ENCODE measurements around the gene UGT1A3. TPM values are rescaled to one million over a fixed set of nuclear protein-coding genes. Genes with fewer than 3 reads are reported as not detected.

UGT1A3 gene
- total and polyA plus RNA-seq, 10 of the 15 experiments (the other 5 are each of a cell fraction or from before 2014, with no cell fraction given), result not detected

GRCh38 chr2:233822101-233822771, 93.4 kb downstream of the UGT1A3 start (continued):
- TF ChIP-seq SKIL (IDR thresholded peaks at IDR 0.05; ENCODE audit: low read depth, poor library complexity, severe bottlenecking), result no peak
- no peak for TF ChIP-seq CUX1 (IDR thresholded peaks at IDR 0.05; ENCODE audit: insufficient replicate concordance, low read depth, low read length)
- TF ChIP-seq SMC3 (IDR thresholded peaks at IDR 0.05; ENCODE audit: borderline replicate concordance, low read length), result no peak
- no peak for TF ChIP-seq GABPA (IDR thresholded peaks at IDR 0.05; ENCODE audit: low read depth)
- TF ChIP-seq ZBTB33 (IDR thresholded peaks at IDR 0.05), result no peak
- no peak for TF ChIP-seq KDM1A (IDR thresholded peaks at IDR 0.05; ENCODE audit: borderline replicate concordance)
- TF ChIP-seq SREBF2 (IDR thresholded peaks at IDR 0.05; ENCODE audit: low read length), result no peak
- no peak for TF ChIP-seq STAT1 (conservative IDR thresholded peaks at IDR 0.05)

Other genes starting within 250 kb of the UGT1A3 start
Only the 7 nearest of the 12 such genes appear.
- not detected in 2 replicates for gene UGT1A9, start 57.1 kb upstream of the UGT1A3 start, total RNA-seq (2014; rRNA removed)
- not detected in 2 replicates for gene UGT1A9, start 57.1 kb upstream of the UGT1A3 start, total RNA-seq (2014; rRNA removed; fragmentation: Illumina TruSeq; extraction: Trizol)
- gene UGT1A9, start 57.1 kb upstream of the UGT1A3 start, total RNA-seq (2021), result not detected in 2 replicates
- gene UGT1A9, start 57.1 kb upstream of the UGT1A3 start, polyA plus RNA-seq (2011; rRNA removed), result not detected in 2 replicates
- not detected in 2 replicates for gene UGT1A9, start 57.1 kb upstream of the UGT1A3 start, polyA plus RNA-seq (2014; fragmentation: Illumina TruSeq; extraction: Trizol)
- not detected for gene UGT1A9, start 57.1 kb upstream of the UGT1A3 start, polyA plus RNA-seq (2014; fragmentation: Nextera tagmentation; extraction: Ambion mirVana)
- not detected in 2 replicates for gene UGT1A9, start 57.1 kb upstream of the UGT1A3 start, polyA plus RNA-seq (2014; rRNA removed)
- under 1 TPM in 1 of 2 experiments, not detected in 1; 0.07 TPM for gene UGT1A9, start 57.1 kb upstream of the UGT1A3 start, polyA plus RNA-seq (2016; fragmentation: Nextera tagmentation; extraction: Ambion mirVana)
- not detected in 2 replicates for gene UGT1A7, start 47.1 kb upstream of the UGT1A3 start, total RNA-seq (2014; rRNA removed)
- gene UGT1A7, start 47.1 kb upstream of the UGT1A3 start, total RNA-seq (2014; rRNA removed; fragmentation: Illumina TruSeq; extraction: Trizol), result not detected in 2 replicates
- gene UGT1A7, start 47.1 kb upstream of the UGT1A3 start, total RNA-seq (2021), result not detected in 2 replicates
- gene UGT1A7, start 47.1 kb upstream of the UGT1A3 start, polyA plus RNA-seq (2011; rRNA removed), result not detected in 2 replicates
- gene UGT1A7, start 47.1 kb upstream of the UGT1A3 start, polyA plus RNA-seq (2014; fragmentation: Illumina TruSeq; extraction: Trizol), result not detected in 2 replicates
- not detected for gene UGT1A7, start 47.1 kb upstream of the UGT1A3 start, polyA plus RNA-seq (2014; fragmentation: Nextera tagmentation; extraction: Ambion mirVana)
- not detected in 2 replicates for gene UGT1A7, start 47.1 kb upstream of the UGT1A3 start, polyA plus RNA-seq (2014; rRNA removed)
- not detected for gene UGT1A7, start 47.1 kb upstream of the UGT1A3 start, polyA plus RNA-seq (2016; fragmentation: Nextera tagmentation; extraction: Ambion mirVana)
- not detected in 2 replicates for gene UGT1A6, start 36.2 kb upstream of the UGT1A3 start, total RNA-seq (2014; rRNA removed)
- not detected in 2 replicates for gene UGT1A6, start 36.2 kb upstream of the UGT1A3 start, total RNA-seq (2014; rRNA removed; fragmentation: Illumina TruSeq; extraction: Trizol)
- gene UGT1A6, start 36.2 kb upstream of the UGT1A3 start, total RNA-seq (2021), result not detected in 2 replicates
- gene UGT1A6, start 36.2 kb upstream of the UGT1A3 start, polyA plus RNA-seq (2011; rRNA removed), result not detected in 2 replicates
- gene UGT1A6, start 36.2 kb upstream of the UGT1A3 start, polyA plus RNA-seq (2014; fragmentation: Illumina TruSeq; extraction: Trizol), result not detected in 2 replicates
- gene UGT1A6, start 36.2 kb upstream of the UGT1A3 start, polyA plus RNA-seq (2014; fragmentation: Nextera tagmentation; extraction: Ambion mirVana), result not detected
- not detected in 2 replicates for gene UGT1A6, start 36.2 kb upstream of the UGT1A3 start, polyA plus RNA-seq (2014; rRNA removed)
- gene UGT1A6, start 36.2 kb upstream of the UGT1A3 start, polyA plus RNA-seq (2016; fragmentation: Nextera tagmentation; extraction: Ambion mirVana), result not detected
- gene UGT1A5, start 16.1 kb upstream of the UGT1A3 start, total RNA-seq (2014; rRNA removed), result not detected in 2 replicates
- gene UGT1A5, start 16.1 kb upstream of the UGT1A3 start, total RNA-seq (2014; rRNA removed; fragmentation: Illumina TruSeq; extraction: Trizol), result not detected in 2 replicates
- gene UGT1A5, start 16.1 kb upstream of the UGT1A3 start, total RNA-seq (2021), result not detected in 2 replicates
- not detected in 2 replicates for gene UGT1A5, start 16.1 kb upstream of the UGT1A3 start, polyA plus RNA-seq (2011; rRNA removed)
- not detected in 2 replicates for gene UGT1A5, start 16.1 kb upstream of the UGT1A3 start, polyA plus RNA-seq (2014; fragmentation: Illumina TruSeq; extraction: Trizol)
- gene UGT1A5, start 16.1 kb upstream of the UGT1A3 start, polyA plus RNA-seq (2014; fragmentation: Nextera tagmentation; extraction: Ambion mirVana), result not detected
- not detected in 2 replicates for gene UGT1A5, start 16.1 kb upstream of the UGT1A3 start, polyA plus RNA-seq (2014; rRNA removed)
- gene UGT1A5, start 16.1 kb upstream of the UGT1A3 start, polyA plus RNA-seq (2016; fragmentation: Nextera tagmentation; extraction: Ambion mirVana), result not detected
- not detected in 2 replicates for gene UGT1A4, start 10.3 kb upstream of the UGT1A3 start, total RNA-seq (2014; rRNA removed)
- not detected in 2 replicates for gene UGT1A4, start 10.3 kb upstream of the UGT1A3 start, total RNA-seq (2014; rRNA removed; fragmentation: Illumina TruSeq; extraction: Trizol)
- 0.21 TPM in 1 of 2 replicates, not detected in the other for gene UGT1A4, start 10.3 kb upstream of the UGT1A3 start, total RNA-seq (2021)
- gene UGT1A4, start 10.3 kb upstream of the UGT1A3 start, polyA plus RNA-seq (2011; rRNA removed), result not detected in 2 replicates
- not detected in 2 replicates for gene UGT1A4, start 10.3 kb upstream of the UGT1A3 start, polyA plus RNA-seq (2014; fragmentation: Illumina TruSeq; extraction: Trizol)
- not detected for gene UGT1A4, start 10.3 kb upstream of the UGT1A3 start, polyA plus RNA-seq (2014; fragmentation: Nextera tagmentation; extraction: Ambion mirVana)
- gene UGT1A4, start 10.3 kb upstream of the UGT1A3 start, polyA plus RNA-seq (2014; rRNA removed), result not detected in 2 replicates
- gene UGT1A4, start 10.3 kb upstream of the UGT1A3 start, polyA plus RNA-seq (2016; fragmentation: Nextera tagmentation; extraction: Ambion mirVana), result not detected
- not detected in 2 replicates for gene UGT1A1, start 31.2 kb downstream of the UGT1A3 start, total RNA-seq (2014; rRNA removed)
- not detected in 2 replicates for gene UGT1A1, start 31.2 kb downstream of the UGT1A3 start, total RNA-seq (2014; rRNA removed; fragmentation: Illumina TruSeq; extraction: Trizol)
- not detected in 2 replicates for gene UGT1A1, start 31.2 kb downstream of the UGT1A3 start, total RNA-seq (2021)
- not detected in 2 replicates for gene UGT1A1, start 31.2 kb downstream of the UGT1A3 start, polyA plus RNA-seq (2011; rRNA removed)
- not detected in 2 replicates for gene UGT1A1, start 31.2 kb downstream of the UGT1A3 start, polyA plus RNA-seq (2014; fragmentation: Illumina TruSeq; extraction: Trizol)
- gene UGT1A1, start 31.2 kb downstream of the UGT1A3 start, polyA plus RNA-seq (2014; fragmentation: Nextera tagmentation; extraction: Ambion mirVana), result not detected
- gene UGT1A1, start 31.2 kb downstream of the UGT1A3 start, polyA plus RNA-seq (2014; rRNA removed), result not detected in 2 replicates
- gene UGT1A1, start 31.2 kb downstream of the UGT1A3 start, polyA plus RNA-seq (2016; fragmentation: Nextera tagmentation; extraction: Ambion mirVana), result not detected
- gene MROH2A, start 49.3 kb downstream of the UGT1A3 start, total RNA-seq (2014; rRNA removed), result not detected in 2 replicates
- not detected in 2 replicates for gene MROH2A, start 49.3 kb downstream of the UGT1A3 start, total RNA-seq (2014; rRNA removed; fragmentation: Illumina TruSeq; extraction: Trizol)
- gene MROH2A, start 49.3 kb downstream of the UGT1A3 start, total RNA-seq (2021), result not detected in 2 replicates
- not detected in 2 replicates for gene MROH2A, start 49.3 kb downstream of the UGT1A3 start, polyA plus RNA-seq (2011; rRNA removed)
- gene MROH2A, start 49.3 kb downstream of the UGT1A3 start, polyA plus RNA-seq (2014; fragmentation: Illumina TruSeq; extraction: Trizol), result not detected in 2 replicates
- gene MROH2A, start 49.3 kb downstream of the UGT1A3 start, polyA plus RNA-seq (2014; fragmentation: Nextera tagmentation; extraction: Ambion mirVana), result not detected
- not detected in 2 replicates for gene MROH2A, start 49.3 kb downstream of the UGT1A3 start, polyA plus RNA-seq (2014; rRNA removed)
- not detected for gene MROH2A, start 49.3 kb downstream of the UGT1A3 start, polyA plus RNA-seq (2016; fragmentation: Nextera tagmentation; extraction: Ambion mirVana)

Data from GM12878 (cell line).